OCI-M2 (cell line): ENCODE measurements around the gene RALGPS1.

Source experiments
- DNase-seq: peaks from one replicate; lab custom pipeline; 2025; ENCODE audit not compliant: unreplicated experiment; lab: John Stamatoyannopoulos, UW

Gene RALGPS1

GRCh38 chr9:126955811-126956210 is 41.2 kb downstream of the RALGPS1 start:
- no peak for DNase-seq

- DNase-seq = no peak
These were observed 42.5 kb downstream of the RALGPS1 start for GRCh38 chr9:126956917-126957686.

GRCh38 chr9:126957687-126958053 is 43.1 kb downstream of the RALGPS1 start:
- DNase-seq = no peak

- no peak for DNase-seq
These were observed 44.8 kb downstream of the RALGPS1 start for GRCh38 chr9:126959336-126959735.

- DNase-seq = no peak
These were observed 45.3 kb downstream of the RALGPS1 start for GRCh38 chr9:126959917-126960316.

GRCh38 chr9:126962336-126962735 is 47.8 kb downstream of the RALGPS1 start:
- DNase-seq = no peak

- DNase-seq = no peak
These were observed 50.5 kb downstream of the RALGPS1 start for GRCh38 chr9:126965077-126965476.

GRCh38 chr9:126965541-126966428 is 51.2 kb downstream of the RALGPS1 start:
- DNase-seq = no peak

- DNase-seq = no peak
These were observed 56.7 kb downstream of the RALGPS1 start for GRCh38 chr9:126971261-126971660.

- no peak for DNase-seq
These were observed 59.3 kb downstream of the RALGPS1 start for GRCh38 chr9:126973651-126974529.

- no peak for DNase-seq
These were observed 60.0 kb downstream of the RALGPS1 start for GRCh38 chr9:126974594-126974993.

- no peak for DNase-seq
These were observed 61.0 kb downstream of the RALGPS1 start for GRCh38 chr9:126975327-126976220.

- no peak for DNase-seq
These were observed 64.9 kb downstream of the RALGPS1 start for GRCh38 chr9:126979461-126979860.

GRCh38 chr9:126980231-126980630 is 65.6 kb downstream of the RALGPS1 start:
- DNase-seq = no peak

GRCh38 chr9:126981218-126981617 is 66.6 kb downstream of the RALGPS1 start:
- DNase-seq = no peak

GRCh38 chr9:126982215-126983002 is 67.8 kb downstream of the RALGPS1 start:
- DNase-seq = no peak

- no peak for DNase-seq
These were observed 69.2 kb downstream of the RALGPS1 start for GRCh38 chr9:126983767-126984166.

GRCh38 chr9:126984969-126985368 is 70.4 kb downstream of the RALGPS1 start:
- DNase-seq = no peak

- peak; percentile 47 for DNase-seq
These were observed 71.4 kb downstream of the RALGPS1 start for GRCh38 chr9:126985870-126986498.
